DND-41 (cell line): ENCODE data around the gene GID8.
A peak's percentile ranks its signal among the peaks of the same experiment; 100 is the strongest.

Experiments
- ATAC-seq: fragments of 200-7000 bp; cut with Tn5 transposase; 3 replicates; pipeline ENCODE4 v1.9.1; 2021; ENCODE audit warnings: low read depth; ENCODE audit not compliant: insufficient read depth
- DNase-seq: peaks from one replicate; pipeline ENCODE4 v3.0.0-alpha.2; 2020
- H2AFZ ChIP-seq: 2 replicates; pipeline ENCODE4 v1.6.0; 2012; ENCODE audit warnings: low read depth, low read length
- H3K27ac ChIP-seq: 2 replicates; pipeline ENCODE4 v1.5.1; 2012; ENCODE audit warnings: low read length, inconsistent platforms
- H3K27me3 ChIP-seq: fragments of 200-600 bp; sonication (generic); 2 replicates; pipeline ENCODE4 v1.6.0; 2012; ENCODE audit warnings: low read length, mild to moderate bottlenecking, inconsistent platforms; ENCODE audit not compliant: insufficient read depth, poor library complexity
- H3K36me3 ChIP-seq: 2 replicates; pipeline ENCODE4 v1.5.1; 2012; ENCODE audit warnings: low read length, inconsistent platforms; ENCODE audit not compliant: insufficient read depth
- H3K4me1 ChIP-seq: 2 replicates; pipeline ENCODE4 v1.5.1; 2012; ENCODE audit warnings: mild to moderate bottlenecking, low read length; ENCODE audit not compliant: insufficient read depth
- H3K4me2 ChIP-seq: 2 replicates; pipeline ENCODE4 v1.6.0; 2012; ENCODE audit warnings: mild to moderate bottlenecking, moderate library complexity, low read length, inconsistent platforms; ENCODE audit not compliant: insufficient read depth
- H3K4me3 ChIP-seq, 2 experiments: fragments of 200-600 bp in 1 of 2; shearing (Covaris generic) in 1 of 2; 2 replicates each; pipeline ENCODE4 v1.5.1; 2012 to 2016; ENCODE audit warnings: inconsistent platforms in 2 of 2, low read length in 2 of 2, mild to moderate bottlenecking in 2 of 2, low read depth in 1 of 2, moderate library complexity in 1 of 2
- H3K79me2 ChIP-seq: 2 replicates; pipeline ENCODE4 v1.6.0; 2012; ENCODE audit warnings: low read length, inconsistent platforms; ENCODE audit not compliant: insufficient read depth
- H3K9ac ChIP-seq: 2 replicates; pipeline ENCODE4 v1.6.0; 2012; ENCODE audit warnings: low read depth, mild to moderate bottlenecking, inconsistent platforms, low read length, moderate library complexity
- H3K9me3 ChIP-seq: 2 replicates; pipeline ENCODE4 v1.5.1; 2012; ENCODE audit warnings: low read length, moderate library complexity, mild to moderate bottlenecking, inconsistent platforms; ENCODE audit not compliant: insufficient read depth, severe bottlenecking
- H4K20me1 ChIP-seq: 2 replicates; pipeline ENCODE4 v1.6.0; 2012; ENCODE audit warnings: low read length; ENCODE audit not compliant: insufficient read depth
- EZH2 ChIP-seq: IDR thresholded peaks from 3 replicates; pipeline ENCODE4 v1.6.1; 2012; ENCODE audit warnings: borderline replicate concordance, low read depth, mild to moderate bottlenecking, moderate library complexity, low read length, inconsistent platforms; ENCODE audit not compliant: severe bottlenecking
- TF ChIP-seq, protein P1 (sequence below): IDR thresholded peaks from 2 replicates; pipeline ENCODE4 v1.5.1; 2012; ENCODE audit warnings: borderline replicate concordance, low read length, moderate library complexity, mild to moderate bottlenecking; ENCODE audit not compliant: poor library complexity, severe bottlenecking; ENCODE audit errors: extremely low read depth

The GID8 gene

DNA sequence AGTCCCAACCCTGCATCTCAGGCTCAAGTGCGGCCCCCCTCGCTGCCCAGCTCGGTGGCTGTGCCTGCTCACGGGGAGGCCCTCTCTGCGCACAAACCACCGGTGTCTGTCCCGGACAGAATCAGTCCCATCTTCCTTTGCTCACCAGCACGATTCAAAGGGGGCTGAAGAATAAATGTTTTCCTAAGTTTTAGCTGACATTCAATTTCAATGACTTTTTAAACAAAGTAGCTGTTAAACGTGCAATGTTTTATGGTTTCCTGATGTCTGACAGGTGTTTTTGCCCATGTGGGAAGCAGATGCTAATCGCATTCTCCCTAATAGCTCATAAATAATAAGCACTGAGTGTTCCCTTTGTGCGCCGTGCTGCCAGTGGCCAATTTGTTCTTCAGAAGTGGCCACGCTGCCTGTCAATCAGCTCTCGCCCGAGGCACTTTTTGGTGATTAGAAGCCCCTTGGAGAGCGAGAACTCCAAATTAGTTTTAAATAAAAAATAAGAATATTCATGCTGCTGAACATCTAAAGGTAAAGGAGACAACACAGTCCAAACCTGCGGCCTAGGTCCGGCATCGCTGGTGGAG, 42.5 kb downstream of the GID8 start:
- no peaks in the 10 kb centered on the region for H3K9me3 ChIP-seq
- H3K79me2 ChIP-seq = no peaks in the 10 kb centered on the region
- peak overlapping the region; percentile 62 for H2AFZ ChIP-seq
- no peaks in the 10 kb centered on the region for H3K27me3 ChIP-seq
- peak overlapping the region in 1 of 2 experiments; percentile 36; a peak in 1 of 4 replicates for H3K4me3 ChIP-seq
- DNase-seq (no peak), ATAC-seq (no peak)
- no peaks in the 10 kb centered on the region for H4K20me1 ChIP-seq
- TF ChIP-seq, protein P1, sequence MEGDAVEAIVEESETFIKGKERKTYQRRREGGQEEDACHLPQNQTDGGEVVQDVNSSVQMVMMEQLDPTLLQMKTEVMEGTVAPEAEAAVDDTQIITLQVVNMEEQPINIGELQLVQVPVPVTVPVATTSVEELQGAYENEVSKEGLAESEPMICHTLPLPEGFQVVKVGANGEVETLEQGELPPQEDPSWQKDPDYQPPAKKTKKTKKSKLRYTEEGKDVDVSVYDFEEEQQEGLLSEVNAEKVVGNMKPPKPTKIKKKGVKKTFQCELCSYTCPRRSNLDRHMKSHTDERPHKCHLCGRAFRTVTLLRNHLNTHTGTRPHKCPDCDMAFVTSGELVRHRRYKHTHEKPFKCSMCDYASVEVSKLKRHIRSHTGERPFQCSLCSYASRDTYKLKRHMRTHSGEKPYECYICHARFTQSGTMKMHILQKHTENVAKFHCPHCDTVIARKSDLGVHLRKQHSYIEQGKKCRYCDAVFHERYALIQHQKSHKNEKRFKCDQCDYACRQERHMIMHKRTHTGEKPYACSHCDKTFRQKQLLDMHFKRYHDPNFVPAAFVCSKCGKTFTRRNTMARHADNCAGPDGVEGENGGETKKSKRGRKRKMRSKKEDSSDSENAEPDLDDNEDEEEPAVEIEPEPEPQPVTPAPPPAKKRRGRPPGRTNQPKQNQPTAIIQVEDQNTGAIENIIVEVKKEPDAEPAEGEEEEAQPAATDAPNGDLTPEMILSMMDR = no peak
- TF ChIP-seq EZH2 = no peak
- H3K9ac ChIP-seq = peak overlapping the region; percentile 40
- H3K27ac ChIP-seq = peak overlapping the region; percentile 76
- H3K4me2 ChIP-seq = peak overlapping the region; percentile 56
- H3K4me1 ChIP-seq = peaks cover 38% of the 10 kb centered on the region
- H3K36me3 ChIP-seq = no peaks in the 10 kb centered on the region

DNA sequence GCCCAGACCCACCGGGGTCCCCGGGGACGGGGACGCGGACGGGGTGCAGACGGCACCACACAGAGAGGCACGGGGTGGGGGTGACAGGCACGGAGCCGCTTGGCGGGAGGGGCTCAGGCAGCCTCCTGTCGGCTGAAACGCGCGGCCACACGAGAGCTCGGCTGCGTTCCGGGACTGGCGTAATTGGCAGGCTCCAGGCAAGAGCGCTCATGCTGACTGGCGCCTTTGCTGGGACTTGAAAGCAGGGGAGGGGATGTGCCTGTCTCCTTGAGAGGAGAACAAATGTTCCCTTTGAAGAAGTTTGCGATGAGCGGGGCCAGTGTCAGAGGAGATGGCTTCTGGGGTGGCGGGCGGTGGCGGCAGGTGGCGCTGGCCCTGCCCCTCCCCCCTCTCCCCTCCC, 43.0 kb downstream of the GID8 start:
- no peak for TF ChIP-seq EZH2
- TF ChIP-seq, protein P1 = no peak
- ATAC-seq (peak; percentile 96), DNase-seq (peak; percentile 96)
- H3K4me2 ChIP-seq = peak overlapping the region; percentile 56
- H3K27ac ChIP-seq = peak overlapping the region; percentile 76
- H3K4me3 ChIP-seq = peak overlapping the region in 1 of 2 experiments; percentile 36; a peak in 1 of 4 replicates
- peak overlapping the region; percentile 40 for H3K9ac ChIP-seq
- no peaks in the 10 kb centered on the region for H3K27me3 ChIP-seq
- H4K20me1 ChIP-seq = no peaks in the 10 kb centered on the region
- H3K36me3 ChIP-seq = no peaks in the 10 kb centered on the region
- no peaks in the 10 kb centered on the region for H3K79me2 ChIP-seq
- peaks cover 38% of the 10 kb centered on the region for H3K4me1 ChIP-seq
- H2AFZ ChIP-seq = peak overlapping the region; percentile 62
- H3K9me3 ChIP-seq = no peaks in the 10 kb centered on the region

DNA sequence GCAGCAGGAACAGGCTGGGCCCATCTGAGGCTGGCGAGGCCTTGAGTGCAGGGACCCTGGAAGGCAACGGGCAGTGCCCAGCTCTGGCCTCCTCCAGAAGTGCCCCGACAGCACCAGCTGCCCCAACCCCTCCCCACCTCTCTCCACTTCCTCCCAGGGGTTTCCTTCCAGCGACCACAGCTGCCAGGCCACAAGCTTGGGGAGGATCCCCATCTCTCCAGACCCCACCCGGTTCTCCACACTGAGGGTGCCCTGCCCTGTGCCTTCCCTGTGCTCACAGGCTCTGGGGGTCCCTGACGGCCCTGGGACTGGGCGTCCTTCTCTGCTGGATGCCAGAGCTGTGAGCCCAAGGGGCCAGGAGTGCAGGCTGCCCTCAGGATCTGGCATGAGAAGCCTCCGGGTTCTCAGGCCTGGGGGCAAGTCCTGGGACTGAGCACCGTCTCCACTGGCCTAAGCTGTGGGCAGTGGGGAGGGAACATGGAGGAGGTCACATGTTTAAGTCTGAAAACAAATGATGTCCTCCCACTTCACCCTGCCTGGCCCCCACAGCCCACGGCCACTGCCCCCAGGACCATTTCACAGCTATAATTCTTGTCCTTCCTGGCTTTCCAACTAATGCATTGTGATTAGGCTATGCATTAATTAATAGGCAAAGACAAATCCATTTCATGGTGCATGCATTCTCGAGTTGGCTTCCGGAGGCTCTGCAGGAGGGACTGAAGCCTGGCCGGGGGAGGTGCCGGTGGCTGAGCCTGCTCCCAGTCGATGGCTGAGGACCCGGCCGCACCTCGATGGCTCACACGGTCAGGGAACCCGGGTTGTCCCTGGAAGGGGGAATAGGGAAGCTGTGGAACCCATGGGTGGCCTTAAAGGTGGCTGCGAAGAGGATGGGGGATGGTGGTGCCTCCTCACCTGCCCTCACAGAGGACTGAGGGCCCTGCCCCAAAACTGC, 44.5 kb downstream of the GID8 start:
- Histone ChIP-seq H4K20me1 (no peaks in the 10 kb centered on the region; the same call in 1 of the 2 replicates), H3K9me3 (no peaks in the 10 kb centered on the region), H2AFZ (no peak overlapping the region), H3K4me1 (peaks cover 38% of the 10 kb centered on the region), H3K79me2 (no peaks in the 10 kb centered on the region), H3K4me2 (0 out of 2 replicates have a peak overlapping the region, but pooled peaks have one; percentile 6), H3K27me3 (no peaks in the 10 kb centered on the region), H3K4me3 (no peak overlapping the region), H3K36me3 (no peaks in the 10 kb centered on the region), H3K27ac (peak overlapping the region; percentile 71; the same call in 1 of the 2 replicates), H3K9ac (no peak overlapping the region)
- peak; percentile 67 for DNase-seq
- TF ChIP-seq EZH2 = no peak
- TF ChIP-seq, protein P1 = no peak
- peak; percentile 29 for ATAC-seq
